Hematopoietic multipotent progenitor cell (in vitro differentiated cells): Measurements from ENCODE around the gene TSPAN11. TPM values are rescaled to one million over a fixed set of nuclear protein-coding genes. Genes with fewer than 3 reads are reported as not detected.

Experiments
- DNase-seq, 3 donors: peaks; one replicate each; pipeline ENCODE4 v3.0.0-alpha.2; 2011 to 2015; ENCODE audit warnings: low read depth in 2 of 3, low spot score in 2 of 3
- total RNA-seq: library from RNA; depleted of rRNA; stranded (reverse); fragments of >200 nt; gene quantifications from one replicate; pipeline ENCODE4 v1.2.3, GENCODE V29; 2012

Gene TSPAN11
- total RNA-seq, 1 donor = not detected

DNA sequence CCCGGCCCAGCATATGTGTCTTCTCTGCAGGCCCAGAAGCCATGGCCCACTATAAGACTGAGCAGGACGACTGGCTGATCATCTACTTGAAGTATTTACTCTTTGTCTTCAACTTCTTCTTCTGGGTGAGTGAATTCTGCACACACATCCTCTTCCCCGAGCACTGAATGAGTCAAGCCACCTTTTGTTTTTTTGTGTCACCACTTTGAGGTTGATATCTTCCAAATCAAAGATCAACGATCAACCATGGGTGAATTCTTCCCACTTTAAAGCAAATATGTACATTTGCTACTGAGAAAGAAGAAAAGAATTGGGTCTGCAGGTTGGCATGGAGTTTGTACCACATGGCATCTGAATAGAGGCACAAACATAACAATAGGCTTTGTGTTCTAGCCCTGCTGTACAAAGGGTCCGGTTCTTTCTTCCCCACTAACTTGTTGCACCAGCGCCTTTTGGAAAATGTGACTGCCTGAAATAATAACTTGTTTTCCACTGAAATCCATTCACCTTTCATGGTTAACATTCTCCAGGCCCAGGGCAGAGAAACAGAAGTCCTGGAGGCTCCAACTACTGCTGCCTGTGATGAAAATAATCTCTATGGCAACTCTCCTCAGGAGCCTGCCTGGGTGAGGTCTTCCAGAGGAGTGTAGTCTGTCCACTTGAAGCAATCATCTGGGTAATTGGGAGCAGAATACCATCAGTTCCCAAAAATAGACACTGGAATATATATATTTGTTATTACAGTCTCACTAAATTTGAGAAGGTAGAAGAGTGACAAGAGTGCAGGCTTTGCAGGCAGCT, 27.6 kb downstream of the TSPAN11 start:
- no peak for DNase-seq

- no peak for DNase-seq
Observed at GRCh38 chr12:30955214-30955613, 28.7 kb downstream of the TSPAN11 start.

GRCh38 chr12:30959110-30959710, 32.7 kb downstream of the TSPAN11 start:
- no peak for DNase-seq

GRCh38 chr12:30959778-30960177, 33.2 kb downstream of the TSPAN11 start:
- no peak for DNase-seq

GRCh38 chr12:30961030-30961429, 34.5 kb downstream of the TSPAN11 start:
- DNase-seq = no peak

DNA sequence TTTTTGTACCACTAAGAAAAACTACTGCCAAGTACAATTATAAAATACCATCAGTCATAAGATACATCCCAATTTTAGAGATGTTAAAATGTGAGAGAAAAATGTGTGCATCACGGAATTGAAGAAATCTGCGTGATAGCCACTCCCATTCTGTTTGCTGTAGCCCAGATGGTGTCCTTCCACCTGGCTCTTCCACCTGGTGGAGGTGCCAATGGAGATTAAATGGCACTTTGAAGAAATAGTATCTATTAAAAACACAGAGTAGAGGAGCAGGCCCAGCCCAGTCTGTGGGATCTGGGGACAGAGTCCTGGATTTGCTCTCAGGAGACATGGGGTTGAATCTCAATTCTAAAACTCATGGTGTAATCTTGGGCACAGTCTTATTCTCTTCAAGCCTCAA, 35.5 kb downstream of the TSPAN11 start:
- no peak for DNase-seq

- DNase-seq = no peak
Observed at GRCh38 chr12:30963709-30964564, 37.4 kb downstream of the TSPAN11 start.

- no peak for DNase-seq
Observed at GRCh38 chr12:30964896-30965612, 38.5 kb downstream of the TSPAN11 start.

DNA sequence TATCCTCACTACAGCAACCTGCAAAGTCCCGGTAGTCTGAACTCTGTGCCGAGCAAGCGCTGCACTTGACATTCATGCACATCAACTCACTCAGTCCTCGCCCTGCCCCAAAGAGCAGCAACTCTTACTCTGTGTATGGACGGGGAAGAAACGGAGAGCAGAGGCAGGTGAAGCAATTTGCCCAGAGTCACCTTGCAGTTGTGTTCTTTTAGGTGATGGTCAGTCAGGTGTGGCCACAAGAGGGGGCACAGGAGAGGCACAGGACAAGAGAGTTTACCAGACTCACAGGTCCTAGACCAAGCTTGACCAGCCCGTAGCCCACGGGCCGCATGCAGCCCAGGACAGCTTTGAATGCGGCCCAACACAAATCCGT, 39.1 kb downstream of the TSPAN11 start:
- DNase-seq = no peak

GRCh38 chr12:30967026-30967425, 40.5 kb downstream of the TSPAN11 start:
- no peak for DNase-seq

DNA sequence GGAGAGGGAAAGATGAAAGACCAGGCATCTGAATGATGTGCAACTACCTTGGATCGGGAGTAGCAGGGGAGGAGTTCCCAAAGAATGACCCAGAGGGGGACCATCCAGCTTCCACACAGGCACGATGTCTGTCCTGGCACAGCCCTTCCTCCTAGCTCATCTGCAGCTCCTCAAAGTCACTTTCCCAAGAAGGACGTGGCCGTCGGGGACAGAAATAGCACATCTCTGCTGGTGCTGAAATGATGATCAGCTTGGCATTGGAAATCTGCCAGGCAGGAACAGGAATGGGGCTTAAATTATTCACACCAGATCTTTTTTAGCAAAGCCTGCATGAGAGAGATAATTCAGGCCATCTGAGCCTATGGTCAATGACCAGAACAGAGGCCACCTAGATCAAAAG, 41.7 kb downstream of the TSPAN11 start:
- DNase-seq = no peak

DNA sequence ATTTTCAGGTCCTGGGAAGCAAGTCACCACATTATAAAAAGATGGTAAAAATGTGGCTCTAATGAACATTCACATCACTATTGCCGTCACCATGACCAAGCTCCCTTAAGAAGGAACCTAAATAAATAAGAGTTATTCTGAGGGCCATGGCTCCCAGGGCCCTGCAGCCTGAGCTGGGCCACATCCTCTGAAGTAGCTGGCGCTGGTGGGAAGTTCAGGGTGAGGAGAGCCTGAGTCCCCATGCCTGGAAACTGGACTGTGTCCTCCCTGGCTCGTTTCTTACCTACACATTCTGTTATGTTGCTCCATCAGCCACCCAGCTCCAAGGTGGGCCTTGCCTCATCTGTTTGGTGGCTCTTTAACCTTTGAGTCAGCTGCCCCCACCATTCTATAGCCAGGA, 42.5 kb downstream of the TSPAN11 start:
- no peak for DNase-seq

GRCh38 chr12:30969606-30970395, 43.3 kb downstream of the TSPAN11 start:
- no peak for DNase-seq

DNA sequence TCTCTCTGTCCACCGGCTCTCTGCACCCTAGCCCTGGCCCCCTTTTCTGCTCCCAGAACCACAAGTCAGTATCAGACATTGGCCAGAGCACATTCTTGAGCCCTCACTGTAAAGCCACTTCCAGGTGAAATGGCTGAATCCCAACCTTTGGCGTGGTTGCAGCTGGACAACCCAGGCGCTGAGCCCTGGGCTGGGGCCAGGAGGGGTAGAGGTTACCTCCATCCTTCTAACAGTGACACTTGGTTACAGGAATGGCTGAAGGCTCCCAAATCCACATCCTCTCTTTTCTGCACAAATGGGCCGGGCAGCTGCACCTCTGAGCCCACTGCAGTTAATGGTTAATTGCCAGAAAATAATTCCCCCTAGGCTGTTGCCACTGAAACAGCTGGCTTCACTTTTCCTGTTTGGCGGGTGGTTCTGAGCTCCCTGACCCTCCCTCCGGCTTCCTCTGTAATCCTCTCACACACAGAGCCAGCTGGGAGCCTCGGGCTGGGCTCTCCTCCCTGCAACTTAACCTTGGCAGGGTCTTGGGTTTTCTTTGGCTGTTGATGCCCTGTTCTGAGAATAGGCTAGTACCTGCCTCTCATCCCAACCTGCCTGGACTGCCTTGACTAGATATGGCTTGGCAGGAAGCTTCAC, 44.1 kb downstream of the TSPAN11 start:
- no peak for DNase-seq

DNA sequence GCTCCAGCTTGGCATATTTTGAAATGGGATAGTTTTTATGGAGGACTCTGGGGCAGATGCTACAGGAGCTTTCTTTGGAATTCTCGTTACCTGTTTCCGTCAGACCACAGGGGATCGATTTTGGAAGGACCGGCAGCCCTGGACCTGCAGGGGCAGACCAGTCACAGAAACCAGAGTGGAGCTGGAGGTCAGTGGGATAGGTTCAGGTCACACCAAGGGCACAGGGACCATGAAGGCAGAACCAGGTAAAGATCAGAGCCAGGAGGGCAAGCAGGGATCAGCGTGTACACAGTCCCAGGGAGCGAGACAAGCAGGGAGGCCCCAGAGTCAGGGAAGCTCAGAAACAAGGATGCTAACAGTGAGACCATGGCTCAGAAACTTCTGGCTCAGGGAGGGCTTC, 45.5 kb downstream of the TSPAN11 start:
- no peak for DNase-seq

DNA sequence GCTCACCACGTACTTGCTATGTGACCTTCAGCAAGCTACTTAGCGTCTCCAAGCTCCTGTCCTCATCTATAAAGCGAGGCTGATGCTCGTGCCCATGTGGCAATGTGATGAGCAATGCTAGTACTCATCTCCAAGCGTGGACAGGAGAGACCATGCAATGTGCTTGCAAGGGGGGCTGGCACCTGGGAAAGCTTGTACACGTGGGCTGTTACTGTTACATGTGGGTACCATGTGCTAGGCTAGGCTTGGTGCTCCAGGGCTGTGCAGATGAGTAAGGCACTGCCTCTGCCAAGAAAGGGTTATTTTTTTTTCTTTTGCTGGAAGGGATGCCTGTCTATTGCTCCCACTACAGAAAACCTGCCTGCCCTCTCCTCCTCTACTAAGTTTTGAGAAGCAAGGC, 46.6 kb downstream of the TSPAN11 start:
- no peak for DNase-seq

GRCh38 chr12:30973830-30974229, 47.3 kb downstream of the TSPAN11 start:
- DNase-seq = no peak

- no peak for DNase-seq
Observed at GRCh38 chr12:30974746-30975500, 48.4 kb downstream of the TSPAN11 start.

GRCh38 chr12:30975581-30975980, 49.0 kb downstream of the TSPAN11 start:
- no peak for DNase-seq
